OCI-M2 (cell line): ENCODE results near the gene ATRAID.

Experiments
- DNase-seq: peaks from one replicate; lab custom pipeline; 2025; ENCODE audit not compliant: unreplicated experiment; lab: John Stamatoyannopoulos, UW

Gene ATRAID

DNA sequence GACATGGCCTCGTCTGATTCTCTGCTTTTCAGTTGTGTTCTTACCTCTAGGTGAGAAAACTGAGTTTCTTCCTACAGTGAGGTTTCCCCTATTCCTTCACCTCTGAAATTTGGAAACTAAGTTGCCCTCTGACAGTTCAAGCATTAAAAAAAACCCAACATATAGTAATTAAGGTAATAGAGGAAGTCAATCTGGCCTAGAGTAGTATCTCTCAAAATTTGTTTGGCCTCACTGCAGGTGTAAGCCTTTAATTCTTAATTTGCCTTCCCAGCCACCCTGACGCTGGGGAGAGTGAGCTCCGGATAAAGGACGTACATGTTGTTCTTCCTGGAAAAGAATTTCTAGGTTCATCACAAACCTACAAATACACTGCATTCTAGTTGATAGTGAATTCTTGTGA is 6.8 kb downstream of the ATRAID start:
- DNase-seq = no peak

DNA sequence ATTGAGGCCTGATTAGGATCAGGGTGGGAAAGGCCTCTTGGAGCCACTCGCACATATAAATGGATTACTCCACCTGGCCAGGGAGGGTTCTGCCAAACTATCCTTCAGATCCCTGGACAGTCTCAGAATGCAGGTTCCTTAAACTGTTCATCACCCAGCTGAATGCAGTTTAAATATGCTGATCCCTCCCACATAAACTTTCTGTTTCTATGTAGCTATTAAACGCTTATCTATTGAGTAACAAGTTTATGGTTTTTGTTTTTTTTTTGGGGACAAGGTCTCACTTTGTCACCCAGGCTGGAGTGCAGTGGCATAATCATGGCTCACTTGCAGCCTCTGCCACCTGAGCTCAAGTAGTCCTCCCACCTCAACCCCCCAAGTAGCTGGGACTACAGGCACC is 7.2 kb downstream of the ATRAID start:
- DNase-seq = no peak

- no peak for DNase-seq
Observed at GRCh38 chr2:27220091-27220490, 8.2 kb downstream of the ATRAID start.

DNA sequence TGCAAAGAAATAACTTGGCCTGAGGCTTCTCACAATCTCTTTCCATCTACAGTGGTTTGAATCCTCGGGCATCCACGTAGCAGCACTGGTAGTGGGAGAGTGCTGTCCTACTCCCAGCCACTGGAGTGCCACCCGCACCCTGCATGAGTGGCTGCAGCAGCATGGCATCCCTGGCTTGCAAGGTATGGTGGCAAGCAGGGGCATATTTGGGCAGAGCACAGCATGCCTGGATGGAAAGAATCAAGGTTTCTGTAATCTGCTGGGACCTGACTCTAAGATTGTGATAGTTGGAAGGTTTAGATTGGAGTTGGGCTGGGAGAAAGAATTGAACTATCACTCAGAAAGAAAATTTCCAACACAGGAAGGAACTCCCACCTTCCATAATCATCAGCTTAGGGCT is 9.3 kb downstream of the ATRAID start:
- no peak for DNase-seq

GRCh38 chr2:27222407-27222806 is 10.6 kb downstream of the ATRAID start:
- no peak for DNase-seq

- no peak for DNase-seq
Observed at GRCh38 chr2:27223416-27223815, 11.6 kb downstream of the ATRAID start.

GRCh38 chr2:27225526-27225925 is 13.7 kb downstream of the ATRAID start:
- DNase-seq = no peak

DNA sequence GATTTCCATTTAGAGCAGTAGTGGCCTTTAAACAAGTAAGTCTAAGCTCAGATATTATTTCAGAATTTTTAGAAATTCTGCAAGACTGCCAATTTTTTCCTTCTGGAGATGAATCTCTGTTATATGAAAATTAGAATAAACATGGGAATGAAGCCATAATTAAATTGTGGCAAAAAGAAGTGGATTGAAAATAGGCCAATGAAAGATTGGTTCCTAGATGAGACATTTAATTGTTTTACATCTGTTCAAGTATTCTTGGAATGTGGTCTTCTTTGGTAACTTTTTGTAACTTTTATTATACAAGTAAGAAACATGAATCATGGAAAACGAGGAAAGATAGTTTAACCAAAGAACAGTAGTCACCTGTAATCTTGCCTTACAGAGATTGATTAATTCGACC is 15.7 kb downstream of the ATRAID start:
- DNase-seq = no peak

GRCh38 chr2:27231921-27232320 is 20.1 kb downstream of the ATRAID start:
- DNase-seq = no peak

GRCh38 chr2:27233341-27233740 is 21.5 kb downstream of the ATRAID start:
- DNase-seq = no peak

GRCh38 chr2:27236136-27236535 is 24.3 kb downstream of the ATRAID start:
- no peak for DNase-seq

DNA sequence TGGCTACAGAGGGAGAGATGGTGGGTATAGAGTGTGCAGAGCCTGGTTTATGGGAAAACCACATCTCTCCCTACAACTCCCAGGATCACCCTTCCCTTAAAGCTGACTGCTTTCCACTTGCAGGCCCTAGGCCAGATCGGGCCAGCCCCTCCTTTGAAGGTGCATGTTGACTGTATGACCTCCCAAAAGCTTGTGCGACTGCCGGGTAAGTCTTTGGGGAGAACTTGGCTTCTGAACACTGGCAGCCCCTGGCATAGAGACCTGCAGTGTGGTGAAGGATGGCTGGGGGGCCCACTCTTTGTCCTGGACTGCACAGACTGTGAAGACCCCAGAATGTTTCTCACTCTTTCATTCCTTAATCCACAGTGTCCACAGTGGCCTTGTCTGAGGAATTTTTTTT is 24.8 kb downstream of the ATRAID start:
- no peak for DNase-seq

- DNase-seq = no peak
Observed at GRCh38 chr2:27237341-27237945, 25.6 kb downstream of the ATRAID start.

DNA sequence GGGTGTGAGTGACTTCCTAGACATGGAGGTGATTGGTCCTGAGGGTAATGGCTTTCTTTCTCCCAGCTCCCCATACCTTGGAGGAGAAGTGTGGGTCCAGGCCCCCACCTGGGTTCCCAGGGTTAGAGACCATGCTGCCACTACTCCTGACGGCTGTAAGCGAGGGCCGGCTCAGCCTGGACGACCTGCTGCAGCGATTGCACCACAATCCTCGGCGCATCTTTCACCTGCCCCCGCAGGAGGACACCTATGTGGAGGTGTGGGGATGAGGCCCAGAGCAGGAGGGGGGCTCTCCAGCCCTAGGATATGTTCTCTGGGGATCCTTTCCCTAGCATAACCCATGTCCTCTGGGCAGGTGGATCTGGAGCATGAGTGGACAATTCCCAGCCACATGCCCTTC is 27.1 kb downstream of the ATRAID start:
- DNase-seq = no peak

DNA sequence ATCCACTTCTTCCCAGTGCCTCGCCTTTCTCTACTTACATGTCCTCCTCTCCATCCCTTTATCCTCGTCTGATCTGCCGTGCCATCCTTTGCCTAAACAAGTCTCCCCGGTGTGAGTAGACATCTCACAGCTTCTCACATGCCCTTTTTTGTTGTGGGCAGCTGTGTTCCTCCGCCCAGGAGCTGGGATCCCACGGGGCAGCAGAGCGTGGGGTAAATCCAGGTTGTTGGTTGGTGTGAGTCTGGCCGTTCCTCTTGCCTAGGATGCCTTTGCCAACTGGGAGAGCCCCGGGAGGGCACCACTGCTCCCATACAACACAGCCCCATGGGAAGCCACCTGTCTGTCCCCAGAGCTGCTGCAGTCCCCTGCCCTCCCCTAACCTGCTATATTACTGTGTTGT is 28.6 kb downstream of the ATRAID start:
- DNase-seq = no peak

GRCh38 chr2:27241761-27242613 is 30.1 kb downstream of the ATRAID start:
- DNase-seq = no peak

- DNase-seq = no peak
Observed at GRCh38 chr2:27242614-27242951, 30.7 kb downstream of the ATRAID start.

DNA sequence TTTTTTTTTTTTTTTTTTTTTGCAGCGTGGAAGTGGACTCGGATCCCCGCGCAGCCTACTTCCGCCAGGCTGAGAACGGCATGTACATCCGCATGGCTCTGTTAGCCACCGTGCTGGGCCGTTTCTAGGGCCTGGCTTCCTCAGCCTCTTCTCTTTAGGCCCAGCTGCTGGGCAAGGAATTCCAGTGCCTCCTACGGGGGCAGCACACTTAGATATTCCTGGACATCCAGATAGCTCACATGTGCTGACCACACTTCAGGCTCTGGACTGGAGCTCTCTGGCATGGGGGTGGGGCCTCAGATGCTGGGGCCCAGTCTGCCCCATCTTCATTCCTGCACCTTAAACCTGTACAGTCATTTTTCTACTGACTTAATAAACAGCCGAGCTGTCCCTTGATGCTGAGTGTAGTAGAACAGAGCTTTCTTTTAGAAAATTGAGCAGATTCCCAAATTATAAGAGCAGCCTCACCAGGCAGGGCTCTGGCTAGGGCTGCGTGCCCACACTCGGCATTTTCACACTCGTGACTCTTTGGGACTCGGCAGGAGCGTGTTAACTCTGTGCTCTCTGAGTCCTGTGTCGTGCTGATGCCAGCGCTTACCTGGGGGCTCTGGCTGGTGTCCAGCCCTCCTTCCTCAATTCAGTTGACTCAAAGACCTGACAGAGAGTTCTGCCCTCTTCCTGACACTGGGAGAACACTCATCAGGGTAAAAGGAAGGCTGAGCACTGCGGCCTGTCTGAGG is 31.7 kb downstream of the ATRAID start:
- no peak for DNase-seq

DNA sequence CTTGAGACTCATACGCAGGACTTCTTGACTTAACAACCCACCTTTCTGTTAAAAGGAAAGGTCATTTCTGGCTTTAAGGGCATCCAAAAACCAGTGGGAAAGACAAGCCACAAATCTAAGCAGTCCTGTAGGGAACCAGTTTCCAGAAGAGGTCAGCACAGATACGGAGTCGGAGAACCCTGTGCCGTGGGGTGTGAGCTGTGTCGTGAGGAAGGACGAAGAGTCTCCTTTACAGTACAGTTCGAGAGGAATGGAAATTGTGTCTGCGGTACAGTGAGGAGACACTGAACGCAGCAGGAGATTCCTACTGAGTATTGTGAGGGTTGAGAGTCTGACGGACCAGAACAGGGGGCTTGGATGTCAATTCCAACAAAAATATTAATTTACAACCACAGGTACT is 33.3 kb downstream of the ATRAID start:
- no peak for DNase-seq

DNA sequence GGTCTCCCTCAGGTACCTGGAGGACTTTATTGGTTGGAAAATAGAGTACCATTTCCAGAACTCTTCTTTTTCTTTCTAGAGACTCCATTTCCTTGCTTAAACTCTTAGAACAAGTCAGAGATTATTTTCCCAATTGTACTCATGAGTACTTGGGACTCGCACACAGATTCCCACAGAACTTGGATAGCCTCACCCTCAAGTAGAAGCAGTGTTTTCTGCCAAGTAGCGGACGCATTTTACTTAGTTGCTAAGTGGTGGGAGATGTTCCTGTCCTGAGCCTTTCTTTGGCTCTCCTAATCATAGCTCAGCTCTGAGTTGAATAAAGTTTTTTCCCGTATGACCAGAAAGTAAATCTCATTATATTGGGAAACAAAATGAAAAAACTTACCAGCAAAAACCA is 33.8 kb downstream of the ATRAID start:
- DNase-seq = no peak

DNA sequence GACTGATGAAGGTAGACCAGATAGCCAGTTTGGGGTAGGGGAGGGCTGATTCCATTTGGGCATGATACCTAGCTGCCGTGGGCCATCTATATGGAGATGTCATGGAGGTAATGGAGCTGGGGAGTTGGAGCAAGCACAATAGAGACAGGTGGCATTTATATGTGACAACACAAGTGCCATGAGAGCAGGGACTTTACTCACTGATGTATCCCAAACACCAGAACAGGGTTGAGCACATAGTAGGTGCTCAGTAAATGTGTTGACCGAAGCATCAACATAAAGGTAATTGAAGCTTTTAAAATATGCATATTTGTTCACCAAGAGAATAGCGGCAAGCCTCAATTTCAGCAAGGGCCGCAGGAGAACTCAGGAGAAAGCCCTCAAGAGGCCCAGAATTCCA is 36.1 kb downstream of the ATRAID start:
- DNase-seq = no peak
